ENCODE measurements around the gene CCDC14.
"Not testable (repeated sequence)": the region's sequence is repeated elsewhere in the genome, so short reads cannot be mapped to it uniquely, and the experiment has no call there.

The CCDC14 gene

GRCh38 chr3:123907720-123908119 is 53.3 kb downstream of the CCDC14 start:
- Histone ChIP-seq H3K27me3 (ENCODE audit: control insufficient read depth in 1 of 2, insufficient read depth in 2 of 2, low read length in 2 of 2) (no peaks in the 10 kb centered on the region), H3K4me1 (ENCODE audit: control insufficient read depth, insufficient read depth, low read length) (no peaks in the 10 kb centered on the region), H3K9me3 (ENCODE audit: control insufficient read depth in 2 of 2, low read length in 2 of 2) (no peaks in the 10 kb centered on the region), H3K27ac (ENCODE audit: low read length) (no peak overlapping the region), H3K9ac (ENCODE audit: low read length in 2 of 2) (no peak overlapping the region), H3K36me3 (ENCODE audit: control insufficient read depth in 2 of 2, insufficient read depth in 2 of 2, low read length in 2 of 2) (no peaks in the 10 kb centered on the region), H3K4me3 (ENCODE audit: low read length in 2 of 2) (no peak overlapping the region)

- H3K27me3 ChIP-seq (ENCODE audit: control insufficient read depth in 1 of 2, insufficient read depth in 2 of 2, low read length in 2 of 2) = no peaks in the 10 kb centered on the region
- H3K4me1 ChIP-seq (ENCODE audit: control insufficient read depth, insufficient read depth, low read length) = no peaks in the 10 kb centered on the region
- H3K36me3 ChIP-seq (ENCODE audit: control insufficient read depth in 2 of 2, insufficient read depth in 2 of 2, low read length in 2 of 2) = no peaks in the 10 kb centered on the region
- H3K27ac ChIP-seq (ENCODE audit: low read length) = no peak overlapping the region
- no peaks in the 10 kb centered on the region for H3K9me3 ChIP-seq (ENCODE audit: control insufficient read depth in 2 of 2, low read length in 2 of 2)
- no peak overlapping the region for H3K9ac ChIP-seq (ENCODE audit: low read length in 2 of 2)
- no peak overlapping the region for H3K4me3 ChIP-seq (ENCODE audit: low read length in 2 of 2)
Observed at GRCh38 chr3:123899300-123899865, 61.6 kb downstream of the CCDC14 start.

- Histone ChIP-seq H3K4me3 (ENCODE audit: low read length in 2 of 2) (no peak overlapping the region), H3K9ac (ENCODE audit: low read length in 2 of 2) (no peak overlapping the region), H3K27ac (ENCODE audit: low read length) (no peak overlapping the region), H3K27me3 (ENCODE audit: control insufficient read depth in 1 of 2, insufficient read depth in 2 of 2, low read length in 2 of 2) (no peaks in the 10 kb centered on the region), H3K9me3 (ENCODE audit: control insufficient read depth in 2 of 2, low read length in 2 of 2) (no peaks in the 10 kb centered on the region), H3K4me1 (ENCODE audit: control insufficient read depth, insufficient read depth, low read length) (no peaks in the 10 kb centered on the region), H3K36me3 (ENCODE audit: control insufficient read depth in 2 of 2, insufficient read depth in 2 of 2, low read length in 2 of 2) (no peaks in the 10 kb centered on the region)
Observed at GRCh38 chr3:123893012-123893411, 68.0 kb downstream of the CCDC14 start.

GRCh38 chr3:123892195-123892594 is 68.8 kb downstream of the CCDC14 start:
- no peaks in the 10 kb centered on the region for H3K4me1 ChIP-seq (ENCODE audit: control insufficient read depth, insufficient read depth, low read length)
- H3K36me3 ChIP-seq (ENCODE audit: control insufficient read depth in 2 of 2, insufficient read depth in 2 of 2, low read length in 2 of 2) = no peaks in the 10 kb centered on the region
- H3K9me3 ChIP-seq (ENCODE audit: control insufficient read depth in 2 of 2, low read length in 2 of 2) = no peaks in the 10 kb centered on the region
- H3K27ac ChIP-seq (ENCODE audit: low read length) = no peak overlapping the region
- H3K9ac ChIP-seq (ENCODE audit: low read length in 2 of 2) = no peak overlapping the region
- H3K4me3 ChIP-seq (ENCODE audit: low read length in 2 of 2) = no peak overlapping the region
- no peaks in the 10 kb centered on the region for H3K27me3 ChIP-seq (ENCODE audit: control insufficient read depth in 1 of 2, insufficient read depth in 2 of 2, low read length in 2 of 2)

GRCh38 chr3:123890991-123891390 is 70.0 kb downstream of the CCDC14 start:
- not testable (repeated sequence) for H3K9ac ChIP-seq (ENCODE audit: low read length in 2 of 2); H3K27me3 ChIP-seq (ENCODE audit: control insufficient read depth in 1 of 2, insufficient read depth in 2 of 2, low read length in 2 of 2)

GRCh38 chr3:123890162-123890561 is 70.9 kb downstream of the CCDC14 start:
- not testable (repeated sequence) for H3K27me3 ChIP-seq (ENCODE audit: control insufficient read depth in 1 of 2, insufficient read depth in 2 of 2, low read length in 2 of 2); H3K36me3 ChIP-seq (ENCODE audit: control insufficient read depth in 2 of 2, insufficient read depth in 2 of 2, low read length in 2 of 2); H3K9me3 ChIP-seq (ENCODE audit: control insufficient read depth in 2 of 2, low read length in 2 of 2); H3K27ac ChIP-seq (ENCODE audit: low read length); H3K4me1 ChIP-seq (ENCODE audit: control insufficient read depth, insufficient read depth, low read length); H3K9ac ChIP-seq (ENCODE audit: low read length in 2 of 2); H3K4me3 ChIP-seq (ENCODE audit: low read length in 2 of 2)

More at GRCh38 chr3:123890991-123891390, 70.0 kb downstream of the CCDC14 start:
- not testable (repeated sequence) for H3K9me3 ChIP-seq (ENCODE audit: control insufficient read depth in 2 of 2, low read length in 2 of 2); H3K27ac ChIP-seq (ENCODE audit: low read length); H3K36me3 ChIP-seq (ENCODE audit: control insufficient read depth in 2 of 2, insufficient read depth in 2 of 2, low read length in 2 of 2); H3K4me3 ChIP-seq (ENCODE audit: low read length in 2 of 2); H3K4me1 ChIP-seq (ENCODE audit: control insufficient read depth, insufficient read depth, low read length)

- Histone ChIP-seq H3K27me3 (ENCODE audit: control insufficient read depth in 1 of 2, insufficient read depth in 2 of 2, low read length in 2 of 2) (no peaks in the 10 kb centered on the region), H3K9me3 (ENCODE audit: control insufficient read depth in 2 of 2, low read length in 2 of 2) (no peaks in the 10 kb centered on the region), H3K36me3 (ENCODE audit: control insufficient read depth in 2 of 2, insufficient read depth in 2 of 2, low read length in 2 of 2) (no peaks in the 10 kb centered on the region), H3K4me1 (ENCODE audit: control insufficient read depth, insufficient read depth, low read length) (peaks cover 15% of the 10 kb centered on the region), H3K4me3 (ENCODE audit: low read length in 2 of 2) (no peak overlapping the region), H3K9ac (ENCODE audit: low read length in 2 of 2) (no peak overlapping the region), H3K27ac (ENCODE audit: low read length) (no peak overlapping the region)
Observed at GRCh38 chr3:123884993-123885392, 76.0 kb downstream of the CCDC14 start.

GRCh38 chr3:123884203-123884831 is 76.7 kb downstream of the CCDC14 start, which contains the start of gene MYLK:
TSS of gene MYLK (minus strand) at chr3:123884332. CDS start at chr3:123793841, 90,491 bp downstream.
- H3K9ac ChIP-seq (ENCODE audit: low read length in 2 of 2) = peak within 1 kb of the TSS; percentile 60 to 73
- peaks cover 15% of the 10 kb centered on the region for H3K4me1 ChIP-seq (ENCODE audit: control insufficient read depth, insufficient read depth, low read length)
- H3K27ac ChIP-seq (ENCODE audit: low read length) = no peak within 1 kb of the TSS
- no peaks in the 10 kb centered on the region for H3K9me3 ChIP-seq (ENCODE audit: control insufficient read depth in 2 of 2, low read length in 2 of 2)
- peak within 1 kb of the TSS; percentile 76 to 78 for H3K4me3 ChIP-seq (ENCODE audit: low read length in 2 of 2)
- H3K36me3 ChIP-seq (ENCODE audit: control insufficient read depth in 2 of 2, insufficient read depth in 2 of 2, low read length in 2 of 2) = no peaks in the 10 kb centered on the region
- H3K27me3 ChIP-seq (ENCODE audit: control insufficient read depth in 1 of 2, insufficient read depth in 2 of 2, low read length in 2 of 2) = no peaks in the 10 kb centered on the region

- Histone ChIP-seq H3K4me1 (ENCODE audit: control insufficient read depth, insufficient read depth, low read length) (peaks cover 15% of the 10 kb centered on the region), H3K27ac (ENCODE audit: low read length) (no peak overlapping the region), H3K9ac (ENCODE audit: low read length in 2 of 2) (peak overlapping the region; percentile 60 to 73), H3K36me3 (ENCODE audit: control insufficient read depth in 2 of 2, insufficient read depth in 2 of 2, low read length in 2 of 2) (no peaks in the 10 kb centered on the region), H3K9me3 (ENCODE audit: control insufficient read depth in 2 of 2, low read length in 2 of 2) (no peaks in the 10 kb centered on the region), H3K4me3 (ENCODE audit: low read length in 2 of 2) (peak overlapping the region; percentile 76 to 78), H3K27me3 (ENCODE audit: control insufficient read depth in 1 of 2, insufficient read depth in 2 of 2, low read length in 2 of 2) (no peaks in the 10 kb centered on the region)
Observed at GRCh38 chr3:123883701-123884202, 77.3 kb downstream of the CCDC14 start.

GRCh38 chr3:123883111-123883510 is 77.9 kb downstream of the CCDC14 start:
- Histone ChIP-seq H3K27ac (ENCODE audit: low read length) (no peak overlapping the region), H3K4me1 (ENCODE audit: control insufficient read depth, insufficient read depth, low read length) (peaks cover 15% of the 10 kb centered on the region)

GRCh38 chr3:123881771-123882170 is 79.3 kb downstream of the CCDC14 start:
- H3K27me3 ChIP-seq (ENCODE audit: control insufficient read depth in 1 of 2, insufficient read depth in 2 of 2, low read length in 2 of 2) = no peaks in the 10 kb centered on the region
- no peak overlapping the region for H3K4me3 ChIP-seq (ENCODE audit: low read length in 2 of 2)

More at GRCh38 chr3:123883111-123883510, 77.9 kb downstream of the CCDC14 start:
- Histone ChIP-seq H3K27me3 (ENCODE audit: control insufficient read depth in 1 of 2, insufficient read depth in 2 of 2, low read length in 2 of 2) (no peaks in the 10 kb centered on the region), H3K9ac (ENCODE audit: low read length in 2 of 2) (peak overlapping the region in 1 of 2 donors; percentile 60), H3K36me3 (ENCODE audit: control insufficient read depth in 2 of 2, insufficient read depth in 2 of 2, low read length in 2 of 2) (no peaks in the 10 kb centered on the region), H3K4me3 (ENCODE audit: low read length in 2 of 2) (peak overlapping the region; percentile 76 to 78), H3K9me3 (ENCODE audit: control insufficient read depth in 2 of 2, low read length in 2 of 2) (no peaks in the 10 kb centered on the region)

More at GRCh38 chr3:123881771-123882170, 79.3 kb downstream of the CCDC14 start:
- Histone ChIP-seq H3K9me3 (ENCODE audit: control insufficient read depth in 2 of 2, low read length in 2 of 2) (no peaks in the 10 kb centered on the region), H3K36me3 (ENCODE audit: control insufficient read depth in 2 of 2, insufficient read depth in 2 of 2, low read length in 2 of 2) (no peaks in the 10 kb centered on the region), H3K27ac (ENCODE audit: low read length) (no peak overlapping the region), H3K9ac (ENCODE audit: low read length in 2 of 2) (no peak overlapping the region), H3K4me1 (ENCODE audit: control insufficient read depth, insufficient read depth, low read length) (peaks cover 15% of the 10 kb centered on the region)
